Gastroesophageal sphincter (tissue), 4 donors: ENCODE data around the gene ABO. TPM values are rescaled to one million over a fixed set of nuclear protein-coding genes. Genes with fewer than 3 reads are reported as not detected.

ENCODE experiments used
- ATAC-seq: fragments of 150-250 bp; one replicate; pipeline ENCODE4 v1.9.1; 2016; ENCODE audit warnings: mild to moderate bottlenecking, moderate library complexity
- H3K27ac ChIP-seq, 4 donors: fragments of 200-600 bp; sonication (generic) in 3 of 4; 1 replicate in 3 of 4; 2 replicates in 1 of 4; pipeline ENCODE4 v1.5.1; 2016 to 2019
- H3K27me3 ChIP-seq: fragments of 200-600 bp; sonication (generic); one replicate; pipeline ENCODE4 v1.5.1; 2019
- H3K36me3 ChIP-seq, 2 donors: fragments of 200-600 bp; sonication (generic); one replicate each; pipeline ENCODE4 v1.5.1; 2019; ENCODE audit warnings: control low read depth in 1 of 2
- H3K4me1 ChIP-seq, 3 donors: fragments of 200-600 bp; sonication (generic); 1 replicate in 2 of 3; 2 replicates in 1 of 3; pipeline ENCODE4 v1.5.1; 2016 to 2019; ENCODE audit warnings: control low read depth in 2 of 3
- H3K4me3 ChIP-seq, 2 donors: fragments of 200-600 bp; sonication (generic); one replicate each; pipeline ENCODE4 v1.5.1; 2019; ENCODE audit warnings: mild to moderate bottlenecking in 1 of 2, moderate library complexity in 1 of 2
- H3K9me3 ChIP-seq, 3 donors: fragments of 200-600 bp; sonication (generic); one replicate each; pipeline ENCODE4 v1.5.1; 2017 to 2019; ENCODE audit warnings: control low read depth in 2 of 3
- CTCF ChIP-seq, 4 experiments: fragments of 200-600 bp in 2 of 4; fragments of 450-650 bp in 2 of 4; sonication (generic) in 1 of 4; IDR thresholded peaks; one replicate each; pipeline ENCODE4 v1.5.1; 2017 to 2019; ENCODE audit warnings: antibody characterized with exemption in 4 of 4, mild to moderate bottlenecking in 2 of 4, moderate library complexity in 2 of 4
- EP300 ChIP-seq: sonication (generic); formaldehyde crosslinking; IDR thresholded peaks from one replicate; pipeline ENCODE4 v1.6.1; 2017; ENCODE audit warnings: antibody characterized with exemption, mild to moderate bottlenecking
- POLR2A ChIP-seq, 2 donors: fragments of 450-650 bp; IDR thresholded peaks; one replicate each; pipeline ENCODE4 v1.6.1; 2017; ENCODE audit warnings: antibody characterized with exemption in 2 of 2, mild to moderate bottlenecking in 2 of 2, moderate library complexity in 1 of 2
- POLR2AphosphoS5 ChIP-seq: sonication (generic); formaldehyde crosslinking; IDR thresholded peaks from one replicate; pipeline ENCODE4 v1.6.1; 2017; ENCODE audit warnings: antibody characterized with exemption
- WGBS, 2 donors: methylation state at CpG; one replicate each; pipeline ENCODE4 v1.1.5; 2018; ENCODE audit warnings: low coverage in 1 of 2; 5-methylcytosine and 5-hydroxymethylcytosine counted together
- total RNA-seq, 4 donors: library from RNA; depleted of rRNA; stranded (reverse); fragments of >200 nt; gene quantifications; one replicate each; pipeline ENCODE4 v1.1.0, GENCODE V29; 2016

ABO gene
- total RNA-seq: 1 to 10 TPM in 2 of 4 donors, under 1 TPM in 2; 0.47 to 10.0 (median 0.91) TPM

- Histone ChIP-seq H3K4me3 (peak within 1 kb of the TSS; percentile 16 to 52), H3K9me3 (peaks cover 0 to 7% (median 0%) of the 10 kb centered on the region in 3 donors), H3K27me3 (peaks cover 79% of the 10 kb centered on the region), H3K27ac (peak within 1 kb of the TSS in 3 of 4 donors; percentile 51 to 75 (median 71)), H3K36me3 (no peaks in the 10 kb centered on the region), H3K4me1 (peaks cover 0 to 17% (median 0%) of the 10 kb centered on the region in 3 donors)
- TF ChIP-seq EP300 (no peak), POLR2A (IDR thresholded peaks at IDR 0.05) (no peak), POLR2AphosphoS5 (no peak), CTCF (IDR thresholded peaks at IDR 0.05) (peak in 1 of 4 experiments; percentile 41)
- ATAC-seq: no peak
- WGBS, 2 donors: 0% methylated on average over 1 of the region's 110 CpGs; no CpG with 5 or more reads in 1 of the 2 donors
These were observed at the start of gene ABO for GRCh38 chr9:133275105-133276000. ABO (minus strand) TSS chr9:133275201.

- Histone ChIP-seq H3K36me3 (no peaks in the 10 kb centered on the region), H3K4me1 (no peaks in the 10 kb centered on the region), H3K4me3 (no peak overlapping the region), H3K9me3 (no peaks in the 10 kb centered on the region), H3K27ac (no peak overlapping the region), H3K27me3 (no peaks in the 10 kb centered on the region)
- ATAC-seq: no peak
- TF ChIP-seq EP300 (no peak), POLR2A (IDR thresholded peaks at IDR 0.05) (no peak), POLR2AphosphoS5 (no peak), CTCF (IDR thresholded peaks at IDR 0.05) (no peak)
- WGBS, 2 donors: 86 to 98% methylated on average over 5 to 13 of the region's 13 CpGs
These were observed 49.1 kb upstream of the ABO start for GRCh38 chr9:133323991-133324703.

- no peak for TF ChIP-seq CTCF (IDR thresholded peaks at IDR 0.05)
- TF ChIP-seq POLR2A (IDR thresholded peaks at IDR 0.05): no peak
- no peak for TF ChIP-seq POLR2AphosphoS5
- TF ChIP-seq EP300: no peak
- no peak overlapping the region for H3K4me3 ChIP-seq
- ATAC-seq: no peak
- no peaks in the 10 kb centered on the region for H3K9me3 ChIP-seq
- H3K27ac ChIP-seq: no peak overlapping the region
- 50 to 90% methylated on average over 2 to 9 of the region's 10 CpGs for WGBS, 2 donors
- H3K27me3 ChIP-seq: no peaks in the 10 kb centered on the region
- no peaks in the 10 kb centered on the region for H3K36me3 ChIP-seq
- no peaks in the 10 kb centered on the region for H3K4me1 ChIP-seq
These were observed 48.2 kb upstream of the ABO start for GRCh38 chr9:133323211-133323610.

DNA sequence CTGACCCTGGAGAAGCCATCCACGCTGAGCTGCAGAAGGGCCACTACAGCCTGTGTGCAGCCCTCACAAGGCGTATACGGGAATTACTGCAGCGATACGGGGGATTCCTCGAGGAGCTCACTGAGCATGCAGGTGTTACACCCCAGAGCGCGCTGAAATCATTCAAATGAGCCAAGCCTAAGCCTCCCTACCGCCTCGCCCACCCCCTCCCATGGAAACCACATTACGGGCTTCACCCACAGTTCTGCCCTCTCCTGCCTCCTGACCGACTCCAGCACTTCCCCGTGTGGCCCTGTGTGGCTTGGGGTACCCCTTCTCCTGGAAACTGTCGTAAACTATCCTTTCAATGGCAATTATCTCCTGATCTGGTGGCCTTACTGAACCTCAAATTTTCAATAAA lies 47.7 kb upstream of the ABO start:
- H3K27me3 ChIP-seq: no peaks in the 10 kb centered on the region
- no peaks in the 10 kb centered on the region for H3K9me3 ChIP-seq
- no peaks in the 10 kb centered on the region for H3K4me1 ChIP-seq
- 75 to 77% methylated on average over 2 to 3 of the region's 14 CpGs for WGBS, 2 donors
- H3K36me3 ChIP-seq: no peaks in the 10 kb centered on the region
- H3K4me3 ChIP-seq: no peak overlapping the region
- TF ChIP-seq POLR2A (IDR thresholded peaks at IDR 0.05) (no peak), EP300 (no peak), POLR2AphosphoS5 (no peak), CTCF (IDR thresholded peaks at IDR 0.05) (no peak)
- no peak for ATAC-seq
- no peak overlapping the region for H3K27ac ChIP-seq
